CD4-positive, alpha-beta memory T cell (primary cell): ENCODE measurements around the gene KRT37. TPM values are rescaled to one million over a fixed set of nuclear protein-coding genes. Genes with fewer than 3 reads are reported as not detected.

ENCODE experiments used
- CTCF ChIA-PET: fragments of 350-600 bp; sonication (Branson Sonifier 250); formaldehyde crosslinking; loops from one replicate; lab custom pipeline; 2021; ENCODE audit warnings: inconsistent platforms; ENCODE audit not compliant: partially characterized antibody; lab: Charles Lee
- POLR2A ChIA-PET: fragments of 350-600 bp; sonication (Branson Sonifier 250); formaldehyde crosslinking; loops from one replicate; lab custom pipeline; 2021; ENCODE audit not compliant: partially characterized antibody; lab: Charles Lee
- DNase-seq, 5 donors: peaks; one replicate each; pipeline versions ENCODE4 v3.0.0 to v3.0.0-alpha.2; 2020 to 2022; ENCODE audit warnings: mixed read lengths in 1 of 5
- H3K27ac ChIP-seq: one replicate; pipeline ENCODE4 v1.7.0; 2013; ENCODE audit warnings: low read depth, low read length
- H3K27me3 ChIP-seq: 2 replicates; pipeline ENCODE4 v1.7.0; 2013; ENCODE audit warnings: mild to moderate bottlenecking, low read length, moderate library complexity; ENCODE audit not compliant: insufficient read depth
- H3K36me3 ChIP-seq: 2 replicates; pipeline ENCODE4 v1.7.0; 2013; ENCODE audit warnings: mild to moderate bottlenecking, low read length, moderate library complexity; ENCODE audit not compliant: insufficient read depth
- H3K4me1 ChIP-seq: 2 replicates; pipeline ENCODE4 v1.7.0; 2013; ENCODE audit warnings: mild to moderate bottlenecking, low read length, moderate library complexity; ENCODE audit not compliant: insufficient read depth
- H3K4me3 ChIP-seq, 2 donors: one replicate each; pipeline ENCODE4 v1.7.0; 2013; ENCODE audit warnings: low read length in 2 of 2, mild to moderate bottlenecking in 1 of 2
- H3K9me3 ChIP-seq, 2 donors: one replicate each; pipeline ENCODE4 v1.7.0; 2013; ENCODE audit warnings: low read length in 2 of 2, control low read depth in 1 of 2; ENCODE audit not compliant: control insufficient read depth in 1 of 2
- H3K27ac Mint-ChIP-seq, 7 donors: one replicate each; pipeline ENCODE4 v1.8.0; 2020 to 2021; ENCODE audit warnings: mixed read lengths in 7 of 7, mild to moderate bottlenecking in 6 of 7, inconsistent platforms in 3 of 7, moderate library complexity in 3 of 7
- H3K27me3 Mint-ChIP-seq, 2 donors: one replicate each; pipeline ENCODE4 v1.8.0; 2020 to 2021; ENCODE audit warnings: mixed read lengths in 2 of 2
- H3K36me3 Mint-ChIP-seq, 2 donors: one replicate each; pipeline ENCODE4 v1.8.0; 2020 to 2021; ENCODE audit warnings: mixed read lengths in 2 of 2, inconsistent platforms in 1 of 2, mild to moderate bottlenecking in 1 of 2
- H3K4me1 Mint-ChIP-seq, 4 donors: one replicate each; pipeline ENCODE4 v1.8.0; 2020 to 2021; ENCODE audit warnings: mixed read lengths in 4 of 4, mild to moderate bottlenecking in 1 of 4
- H3K4me3 Mint-ChIP-seq, 8 donors: one replicate each; pipeline ENCODE4 v1.8.0; 2020 to 2021; ENCODE audit warnings: mixed read lengths in 8 of 8, mild to moderate bottlenecking in 7 of 8, moderate library complexity in 6 of 8, inconsistent platforms in 3 of 8
- H3K9me3 Mint-ChIP-seq, 8 donors: one replicate each; pipeline ENCODE4 v1.8.0; 2020 to 2021; ENCODE audit warnings: mixed read lengths in 8 of 8, mild to moderate bottlenecking in 5 of 8, inconsistent platforms in 3 of 8, moderate library complexity in 1 of 8
- intact Hi-C: fragments of 100-400 bp; cut with micrococcal nuclease; formaldehyde crosslinking; loops from one replicate; pipeline ENCODE4 v1.15.1; 2023
- polyA plus RNA-seq, 2 donors: library from polyadenylated mRNA; unstranded; fragments of 300-500 nt; fragmentation: Illumina TruSeq; gene quantifications; one replicate each; pipeline ENCODE4 v1.2.3, GENCODE V29; 2021
- total RNA-seq, 2 experiments: library from RNA; stranded (reverse); gene quantifications; one replicate each; pipeline ENCODE4 v1.2.3, GENCODE V29; 2021

KRT37 gene
- total and polyA plus RNA-seq, 4 experiments from 2014 or later: not detected

GRCh38 chr17:41462705-41463104 lies 38.3 kb upstream of the KRT37 start:
- Mint-ChIP-seq H3K27me3 (no peaks in the 10 kb centered on the region), H3K27ac (no peak overlapping the region), H3K9me3 (peaks cover 0 to 3% (median under 1%) of the 10 kb centered on the region in 8 donors), H3K4me3 (no peak overlapping the region), H3K36me3 (no peaks in the 10 kb centered on the region), H3K4me1 (no peaks in the 10 kb centered on the region)
- intact Hi-C loops: no loop called here
- no peaks in the 10 kb centered on the region for H3K27me3 ChIP-seq
- ChIA-PET POLR2A (no interaction called here), CTCF (no interaction called here)
- H3K9me3 ChIP-seq: no peaks in the 10 kb centered on the region
- no peak overlapping the region for H3K27ac ChIP-seq
- no peak overlapping the region for H3K4me3 ChIP-seq
- no peaks in the 10 kb centered on the region for H3K36me3 ChIP-seq
- DNase-seq: no peak
- H3K4me1 ChIP-seq: no peaks in the 10 kb centered on the region

GRCh38 chr17:41457676-41458075 lies 33.3 kb upstream of the KRT37 start:
- no peaks in the 10 kb centered on the region for H3K9me3 ChIP-seq
- H3K27me3 Mint-ChIP-seq: no peaks in the 10 kb centered on the region
- H3K4me3 ChIP-seq: no peak overlapping the region
- H3K27ac Mint-ChIP-seq: no peak overlapping the region
- no peaks in the 10 kb centered on the region for H3K36me3 ChIP-seq
- no peaks in the 10 kb centered on the region for H3K4me1 ChIP-seq
- no peaks in the 10 kb centered on the region for H3K27me3 ChIP-seq
- intact Hi-C loops: no loop called here
- peaks cover 0 to 2% (median 0%) of the 10 kb centered on the region in 4 donors for H3K4me1 Mint-ChIP-seq
- ChIA-PET POLR2A (no interaction called here), CTCF (interaction anchor here (1.1 kb wide), 1 partner anchor 91 kb away, joined by 3 read pairs; no protein-coding TSS in a partner anchor)
- H3K36me3 Mint-ChIP-seq: no peaks in the 10 kb centered on the region
- H3K9me3 Mint-ChIP-seq: peaks cover 0 to 2% (median 0%) of the 10 kb centered on the region in 8 donors
- no peak for DNase-seq
- no peak overlapping the region for H3K4me3 Mint-ChIP-seq
- H3K27ac ChIP-seq: no peak overlapping the region

- Histone ChIP-seq H3K4me3 (no peak overlapping the region), H3K36me3 (no peaks in the 10 kb centered on the region), H3K27ac (no peak overlapping the region), H3K27me3 (no peaks in the 10 kb centered on the region), H3K9me3 (no peaks in the 10 kb centered on the region), H3K4me1 (no peaks in the 10 kb centered on the region)
- ChIA-PET POLR2A (no interaction called here), CTCF (no interaction called here)
- no peak overlapping the region for H3K27ac Mint-ChIP-seq
- peaks cover 0 to 2% (median 0%) of the 10 kb centered on the region in 4 donors for H3K4me1 Mint-ChIP-seq
- no peak for DNase-seq
- peaks cover 0 to 2% (median 0%) of the 10 kb centered on the region in 8 donors for H3K9me3 Mint-ChIP-seq
- H3K36me3 Mint-ChIP-seq: no peaks in the 10 kb centered on the region
- intact Hi-C loops: no loop called here
- no peak overlapping the region for H3K4me3 Mint-ChIP-seq
- no peaks in the 10 kb centered on the region for H3K27me3 Mint-ChIP-seq
These were observed 31.8 kb upstream of the KRT37 start for GRCh38 chr17:41456204-41456603.

- peaks cover 0 to 2% (median 0%) of the 10 kb centered on the region in 8 donors for H3K9me3 Mint-ChIP-seq
- peaks cover 0 to 2% (median 0%) of the 10 kb centered on the region in 4 donors for H3K4me1 Mint-ChIP-seq
- no peaks in the 10 kb centered on the region for H3K4me1 ChIP-seq
- no peak overlapping the region for H3K27ac ChIP-seq
- H3K9me3 ChIP-seq: no peaks in the 10 kb centered on the region
- DNase-seq: no peak
- peaks cover 0 to under 1% of the 10 kb centered on the region in 2 donors for H3K27me3 Mint-ChIP-seq
- intact Hi-C loops: no loop called here
- ChIA-PET CTCF (no interaction called here), POLR2A (no interaction called here)
- no peaks in the 10 kb centered on the region for H3K27me3 ChIP-seq
- no peak overlapping the region for H3K4me3 Mint-ChIP-seq
- no peak overlapping the region for H3K4me3 ChIP-seq
- H3K36me3 Mint-ChIP-seq: no peaks in the 10 kb centered on the region
- no peak overlapping the region for H3K27ac Mint-ChIP-seq
- no peaks in the 10 kb centered on the region for H3K36me3 ChIP-seq
These were observed 30.9 kb upstream of the KRT37 start for GRCh38 chr17:41455236-41455635.

GRCh38 chr17:41453066-41453465 lies 28.7 kb upstream of the KRT37 start:
- H3K9me3 ChIP-seq: no peaks in the 10 kb centered on the region
- Mint-ChIP-seq H3K4me3 (no peak overlapping the region), H3K27me3 (peaks cover 0 to 6% of the 10 kb centered on the region in 2 donors), H3K27ac (no peak overlapping the region), H3K9me3 (peaks cover 0 to 2% (median 0%) of the 10 kb centered on the region in 8 donors), H3K4me1 (peaks cover 0 to 4% (median 0%) of the 10 kb centered on the region in 4 donors), H3K36me3 (no peaks in the 10 kb centered on the region)
- DNase-seq: no peak
- no peak overlapping the region for H3K4me3 ChIP-seq
- H3K4me1 ChIP-seq: no peaks in the 10 kb centered on the region
- no peak overlapping the region for H3K27ac ChIP-seq
- no peaks in the 10 kb centered on the region for H3K27me3 ChIP-seq
- no peaks in the 10 kb centered on the region for H3K36me3 ChIP-seq
- POLR2A ChIA-PET: no interaction called here
- CTCF ChIA-PET: interaction anchor here (0.9 kb wide), 1 partner anchor 424 kb away, joined by 3 read pairs; no protein-coding TSS in a partner anchor
- intact Hi-C loops: no loop called here

- no peaks in the 10 kb centered on the region for H3K36me3 Mint-ChIP-seq
- ChIA-PET CTCF (interaction anchor here (0.9 to 1.8 kb wide), 2 partner anchors 9 to 423 kb away, joined by 3 to 4 read pairs; no protein-coding TSS in a partner anchor), POLR2A (no interaction called here)
- peaks cover 0 to 2% (median 0%) of the 10 kb centered on the region in 8 donors for H3K9me3 Mint-ChIP-seq
- peak overlapping the region in 2 of 7 donors; percentile 50 to 55 for H3K27ac Mint-ChIP-seq
- DNase-seq: no peak
- Histone ChIP-seq H3K4me3 (no peak overlapping the region), H3K27me3 (no peaks in the 10 kb centered on the region), H3K9me3 (no peaks in the 10 kb centered on the region), H3K4me1 (no peaks in the 10 kb centered on the region), H3K27ac (no peak overlapping the region), H3K36me3 (no peaks in the 10 kb centered on the region)
- intact Hi-C loops: no loop called here
- H3K4me1 Mint-ChIP-seq: peaks cover 0 to 4% (median 0%) of the 10 kb centered on the region in 4 donors
- H3K4me3 Mint-ChIP-seq: no peak overlapping the region
- H3K27me3 Mint-ChIP-seq: peaks cover 0 to 7% of the 10 kb centered on the region in 2 donors
These were observed 27.9 kb upstream of the KRT37 start for GRCh38 chr17:41452281-41452680.

GRCh38 chr17:41451154-41451728 lies 26.9 kb upstream of the KRT37 start:
- Mint-ChIP-seq H3K36me3 (no peaks in the 10 kb centered on the region), H3K27me3 (peaks cover 1 to 8% of the 10 kb centered on the region in 2 donors), H3K4me1 (peaks cover 0 to 4% (median under 1%) of the 10 kb centered on the region in 4 donors), H3K4me3 (no peak overlapping the region), H3K27ac (peak overlapping the region in 1 of 7 donors; percentile 32), H3K9me3 (peaks cover 0 to 2% (median 0%) of the 10 kb centered on the region in 8 donors)
- POLR2A ChIA-PET: no interaction called here
- Histone ChIP-seq H3K27me3 (no peaks in the 10 kb centered on the region), H3K36me3 (no peaks in the 10 kb centered on the region), H3K9me3 (no peaks in the 10 kb centered on the region), H3K27ac (no peak overlapping the region), H3K4me1 (no peaks in the 10 kb centered on the region), H3K4me3 (no peak overlapping the region)
- DNase-seq: no peak
- CTCF ChIA-PET: interaction anchor here (1.8 kb wide), 1 partner anchor 10 kb away, joined by 4 read pairs; no protein-coding TSS in a partner anchor
- intact Hi-C loops: no loop called here
